ENCODE data around the gene TAF4.
"Not testable (repeated sequence)": the region's sequence is repeated elsewhere in the genome, so short reads cannot be mapped to it uniquely, and the experiment has no call there.

TAF4 gene

GRCh38 chr20:61979701-61980635 is 85.7 kb downstream of the TAF4 start:
- no peak for DNase-seq (ENCODE audit: low spot score)

DNA sequence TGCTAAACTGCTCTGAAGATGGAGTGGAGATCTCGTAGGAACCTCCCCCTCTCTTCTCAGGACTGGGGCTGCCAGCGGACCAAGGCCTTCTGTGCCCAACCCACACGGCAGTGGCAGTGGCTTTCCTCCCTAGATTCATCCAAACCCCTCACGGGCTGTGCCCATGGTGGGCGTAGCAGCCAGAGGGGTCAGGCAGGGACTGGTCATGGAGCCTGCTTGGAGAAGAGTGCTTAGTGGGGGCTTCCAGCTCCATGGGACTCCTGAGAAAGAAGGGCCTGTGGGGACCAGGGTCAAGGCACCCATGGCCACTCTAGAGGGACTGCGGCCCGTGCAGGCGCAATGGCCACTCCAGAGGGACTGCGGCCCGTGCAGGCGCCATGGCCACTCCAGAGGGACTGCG is 86.6 kb downstream of the TAF4 start:
- no peak for DNase-seq (ENCODE audit: low spot score)

- no peak for DNase-seq (ENCODE audit: low spot score)
Observed at GRCh38 chr20:61978491-61978890, 87.2 kb downstream of the TAF4 start.

GRCh38 chr20:61977419-61977786 is 88.3 kb downstream of the TAF4 start:
- DNase-seq (ENCODE audit: low spot score): peak; percentile 8

DNA sequence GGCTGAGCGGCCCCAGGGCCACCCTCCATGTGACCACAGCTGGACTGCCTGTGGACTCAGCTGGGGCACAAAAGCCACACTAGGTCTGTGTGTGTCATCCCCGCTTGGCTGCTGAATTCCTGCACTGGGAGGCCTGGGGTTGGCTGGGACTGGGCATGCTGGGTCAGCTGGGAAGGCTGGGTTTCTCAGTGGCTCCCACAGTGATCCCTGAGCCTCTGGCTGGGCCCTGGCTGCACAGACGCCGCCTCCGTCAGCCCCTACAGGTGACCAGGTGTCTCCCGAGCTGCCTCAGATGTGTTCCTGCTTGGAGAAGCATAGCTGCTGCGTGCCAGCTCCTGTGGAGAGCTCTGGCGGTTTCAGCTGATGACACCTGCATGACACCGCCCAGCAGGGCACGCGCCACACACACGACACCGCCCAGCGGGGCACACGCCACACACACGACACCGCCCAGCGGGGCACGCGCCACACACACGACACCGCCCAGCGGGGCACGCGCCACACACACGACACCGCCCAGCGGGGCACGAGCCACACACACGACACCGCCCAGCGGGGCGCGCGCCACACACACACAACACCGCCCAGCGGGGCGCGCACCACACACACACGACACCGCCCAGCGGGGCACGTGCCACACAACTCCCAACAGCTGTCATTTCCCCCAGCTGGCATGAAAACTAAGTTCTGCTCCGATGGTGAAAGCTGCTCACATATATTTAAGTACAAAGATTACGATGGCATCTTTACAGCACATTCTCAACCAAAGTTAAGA is 88.8 kb downstream of the TAF4 start:
- DNase-seq (ENCODE audit: low spot score): peak; percentile 9

DNA sequence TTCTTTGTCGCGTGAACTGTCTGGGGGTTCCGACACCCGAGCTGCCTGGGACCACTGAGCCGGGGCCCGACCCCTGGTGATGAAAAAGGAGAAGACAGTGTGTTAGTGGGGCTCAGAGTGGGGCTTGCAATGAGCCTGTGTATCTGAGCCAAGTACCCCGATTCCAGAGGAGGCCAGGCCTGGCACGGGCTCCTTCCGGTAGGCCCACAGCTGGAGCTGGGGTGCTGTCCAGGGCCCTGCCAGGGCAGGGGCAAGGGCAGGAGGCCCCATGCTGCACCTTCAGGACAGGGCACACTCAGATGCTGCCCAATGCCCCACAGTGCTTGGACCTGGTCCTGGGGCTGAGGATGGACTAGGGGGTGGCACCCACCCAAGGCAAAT is 89.4 kb downstream of the TAF4 start:
- DNase-seq (ENCODE audit: low spot score): no peak

DNA sequence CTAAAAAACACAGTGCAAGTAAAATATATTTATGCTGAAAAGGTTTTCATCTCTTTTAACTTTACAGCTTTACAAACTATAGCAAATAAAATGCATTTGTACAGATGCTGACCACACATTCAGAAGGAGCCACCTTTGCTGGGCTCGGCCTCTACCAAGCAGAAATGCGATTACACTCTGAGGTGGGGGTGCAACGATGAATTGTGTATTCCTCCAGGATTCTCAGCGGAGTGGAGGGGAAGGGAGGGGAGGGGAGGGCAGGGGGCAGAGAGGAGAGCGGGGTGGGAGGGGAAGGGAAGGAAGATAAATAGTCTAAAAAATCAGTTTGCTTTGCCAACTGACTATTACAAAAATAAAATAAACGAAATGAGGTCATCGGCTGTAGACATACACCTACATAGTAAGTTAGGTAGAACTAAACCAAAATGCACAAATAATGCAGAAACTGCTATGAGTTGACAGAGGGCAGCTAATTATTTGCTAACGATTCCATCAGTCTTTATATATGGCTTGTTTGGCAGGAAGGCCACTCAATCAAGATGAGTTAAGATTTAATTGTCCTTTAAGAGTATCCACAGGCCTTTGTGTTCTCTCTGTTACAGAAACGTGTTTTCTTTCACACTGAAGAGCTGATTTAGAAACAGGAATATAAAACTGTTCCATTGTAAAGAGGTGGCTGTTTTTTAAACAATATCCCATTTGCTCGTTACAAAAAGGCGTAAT is 90.1 kb downstream of the TAF4 start:
- no peak for DNase-seq (ENCODE audit: low spot score)

DNA sequence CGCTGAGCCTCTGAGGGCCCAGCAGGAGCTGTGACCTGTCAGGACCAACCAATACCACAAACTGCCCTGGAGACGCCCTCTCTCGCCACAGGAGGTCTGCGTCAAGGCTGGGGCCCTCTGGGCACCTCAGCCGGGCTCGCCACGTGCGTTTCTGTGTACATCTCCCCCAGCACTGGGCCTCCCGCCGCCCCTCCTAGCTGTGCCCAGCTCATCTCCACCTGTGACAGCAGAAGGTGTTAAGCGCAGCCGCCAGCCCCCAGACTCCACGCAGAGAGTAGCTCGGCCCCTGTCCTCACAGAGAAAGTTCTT is 91.4 kb downstream of the TAF4 start:
- DNase-seq (ENCODE audit: low spot score): no peak

- no peak for DNase-seq (ENCODE audit: low spot score)
Observed at GRCh38 chr20:61973515-61974356, 91.9 kb downstream of the TAF4 start.

DNA sequence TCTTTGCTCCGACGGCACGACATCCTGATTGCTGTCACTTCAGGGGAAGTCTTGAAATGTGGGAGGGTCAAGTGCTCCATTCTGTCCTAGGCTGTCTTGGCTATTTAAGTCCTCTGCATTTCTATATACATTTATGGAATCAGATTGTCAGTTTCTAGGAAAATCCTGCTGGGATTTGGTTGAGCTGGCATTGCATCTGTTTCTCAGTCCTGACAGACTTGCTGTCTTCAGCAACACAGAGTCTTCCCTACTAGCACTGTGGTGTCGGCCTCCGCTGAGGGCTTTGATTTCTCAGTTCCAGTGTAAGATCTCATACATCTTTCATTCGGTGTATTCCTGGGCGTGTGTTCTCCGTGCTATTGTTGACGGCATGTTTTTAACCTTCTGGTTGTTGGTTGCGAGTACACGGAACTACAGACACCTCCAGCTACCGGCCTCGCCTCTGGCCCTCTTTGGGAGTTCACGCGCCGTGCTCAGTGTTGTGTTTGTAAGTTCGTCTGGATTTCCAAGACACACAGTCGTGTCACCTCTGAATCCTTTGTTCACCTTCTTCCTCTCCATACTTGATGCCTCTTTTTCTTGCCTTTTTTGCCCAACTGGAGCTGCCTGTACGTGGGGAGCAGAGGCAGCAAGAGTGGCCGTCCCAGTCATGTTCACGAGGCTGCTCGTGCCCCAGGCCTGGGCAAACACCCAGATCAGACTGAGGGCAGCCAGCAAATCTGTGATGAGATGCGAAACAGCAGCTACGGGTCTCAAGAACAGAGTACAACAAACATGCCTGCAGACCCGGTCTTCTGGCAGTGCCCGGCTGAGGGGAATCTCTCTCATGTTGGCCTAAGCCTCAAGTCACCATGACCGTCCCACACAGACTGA is 92.8 kb downstream of the TAF4 start:
- no peak for DNase-seq (ENCODE audit: low spot score)

DNA sequence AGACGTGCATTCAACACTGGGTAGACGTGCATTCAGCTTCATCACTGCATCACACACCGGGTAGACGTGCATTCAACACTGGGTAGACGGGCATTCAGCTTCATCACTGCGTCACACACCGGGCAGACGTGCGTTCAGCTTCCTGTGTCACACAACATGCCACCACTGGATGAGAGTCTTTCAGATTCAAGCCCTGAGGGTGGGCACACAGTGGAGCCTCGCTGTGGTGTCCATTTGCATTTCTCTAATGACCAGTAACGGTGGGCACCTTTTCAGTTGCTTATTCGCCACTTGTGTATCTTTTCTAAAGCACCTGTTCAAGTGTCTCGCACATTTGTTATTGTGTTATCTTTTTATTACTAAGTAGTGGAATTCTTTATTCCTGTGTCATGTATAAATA is 94.1 kb downstream of the TAF4 start:
- DNase-seq (ENCODE audit: low spot score): not testable (repeated sequence)

DNA sequence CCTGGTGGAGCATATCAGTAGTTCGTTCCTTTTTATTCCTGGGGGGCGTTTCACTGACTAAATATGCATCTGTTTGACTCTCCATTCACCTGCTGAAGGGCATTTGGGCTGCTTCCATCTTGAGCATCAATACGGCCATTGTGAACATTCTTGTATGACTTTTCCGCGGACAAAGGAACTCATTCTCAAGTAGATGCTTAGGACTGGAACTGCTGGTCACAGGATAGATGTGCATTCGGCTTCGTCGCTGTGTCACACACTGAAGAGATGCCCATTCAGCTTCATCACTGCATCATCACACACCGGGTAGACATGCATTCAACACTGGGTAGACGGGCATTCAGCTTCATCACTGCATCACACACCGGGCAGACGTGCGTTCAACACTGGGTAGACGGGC is 95.3 kb downstream of the TAF4 start:
- no peak for DNase-seq (ENCODE audit: low spot score)

GRCh38 chr20:61969806-61970205 is 95.9 kb downstream of the TAF4 start:
- no peak for DNase-seq (ENCODE audit: low spot score)

- no peak for DNase-seq (ENCODE audit: low spot score)
Observed at GRCh38 chr20:61968932-61969331, 96.7 kb downstream of the TAF4 start.

DNA sequence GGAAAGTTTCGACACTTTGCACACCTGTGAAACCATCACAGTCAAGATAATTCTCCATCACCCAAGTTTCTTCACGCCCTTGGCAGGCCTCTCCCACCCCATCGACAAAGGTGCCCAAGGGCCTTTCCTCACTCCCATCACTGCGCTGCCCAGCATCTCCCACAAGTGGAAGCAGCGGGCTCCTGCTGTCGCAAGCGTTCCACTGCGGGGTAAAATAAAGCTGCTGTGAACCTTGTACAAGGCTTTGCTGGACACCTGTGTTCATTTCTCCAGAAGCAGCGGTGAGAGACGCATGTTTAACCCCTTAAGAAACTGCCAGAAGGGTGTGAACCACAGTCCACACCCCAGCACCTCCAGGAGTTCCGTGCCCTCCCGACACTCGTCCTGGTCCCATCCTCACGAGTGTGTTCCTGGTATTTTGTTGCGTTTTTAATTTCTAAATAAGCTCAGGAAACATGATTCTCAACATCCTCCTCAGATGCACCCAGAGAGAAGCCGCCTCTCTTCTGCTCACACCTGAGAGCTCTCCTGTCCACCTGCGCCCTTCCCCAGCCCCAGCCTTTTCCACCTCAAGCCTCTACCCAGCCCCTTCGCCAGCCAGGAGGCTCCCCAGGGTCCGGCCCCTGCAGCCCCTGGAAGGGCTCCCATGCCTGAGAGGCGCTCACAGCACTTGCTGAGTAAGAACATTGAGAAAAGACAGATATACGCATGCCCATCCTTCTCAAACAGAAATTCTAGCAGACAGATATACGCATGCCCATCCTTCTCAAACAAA is 97.5 kb downstream of the TAF4 start:
- no peak for DNase-seq (ENCODE audit: low spot score)

GRCh38 chr20:61967300-61967699 is 98.4 kb downstream of the TAF4 start:
- no peak for DNase-seq (ENCODE audit: low spot score)

DNA sequence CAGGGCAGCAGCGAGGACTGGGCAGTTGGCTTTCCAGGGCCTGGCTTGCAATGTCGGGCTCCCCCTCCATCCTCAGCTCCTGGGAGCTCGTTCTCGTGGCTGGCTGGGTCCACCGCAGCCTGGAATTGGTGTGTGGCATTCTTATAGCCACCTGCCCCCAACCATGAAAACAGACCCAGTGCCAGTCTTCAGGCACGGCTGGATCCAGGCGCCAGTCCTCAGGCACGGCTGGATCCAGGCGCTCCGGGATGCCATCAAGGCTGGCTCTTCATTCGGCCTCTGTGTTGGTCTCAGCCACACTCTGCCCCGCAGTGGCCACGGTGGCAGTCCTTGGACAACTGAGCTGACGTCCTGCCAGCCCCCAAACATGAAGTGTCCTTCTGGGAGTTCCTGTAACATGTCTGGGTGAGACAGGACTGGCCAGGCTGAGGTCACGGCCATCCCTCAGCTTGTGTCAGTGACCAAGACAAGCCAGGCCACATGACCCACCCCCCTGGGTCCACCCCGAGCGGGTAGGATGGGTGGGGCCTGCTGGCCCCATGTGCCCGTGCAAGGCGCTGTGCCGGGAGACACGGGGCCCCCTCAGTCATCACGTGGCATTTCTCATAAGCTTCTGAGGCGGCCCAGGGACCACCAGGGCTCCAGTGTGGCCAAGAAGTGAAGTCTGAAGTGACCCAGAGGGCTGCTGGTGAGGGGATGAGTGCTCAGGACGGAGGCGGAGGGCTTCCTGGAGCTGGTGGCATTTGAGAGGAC is 99.0 kb downstream of the TAF4 start:
- DNase-seq (ENCODE audit: low spot score): no peak

DNA sequence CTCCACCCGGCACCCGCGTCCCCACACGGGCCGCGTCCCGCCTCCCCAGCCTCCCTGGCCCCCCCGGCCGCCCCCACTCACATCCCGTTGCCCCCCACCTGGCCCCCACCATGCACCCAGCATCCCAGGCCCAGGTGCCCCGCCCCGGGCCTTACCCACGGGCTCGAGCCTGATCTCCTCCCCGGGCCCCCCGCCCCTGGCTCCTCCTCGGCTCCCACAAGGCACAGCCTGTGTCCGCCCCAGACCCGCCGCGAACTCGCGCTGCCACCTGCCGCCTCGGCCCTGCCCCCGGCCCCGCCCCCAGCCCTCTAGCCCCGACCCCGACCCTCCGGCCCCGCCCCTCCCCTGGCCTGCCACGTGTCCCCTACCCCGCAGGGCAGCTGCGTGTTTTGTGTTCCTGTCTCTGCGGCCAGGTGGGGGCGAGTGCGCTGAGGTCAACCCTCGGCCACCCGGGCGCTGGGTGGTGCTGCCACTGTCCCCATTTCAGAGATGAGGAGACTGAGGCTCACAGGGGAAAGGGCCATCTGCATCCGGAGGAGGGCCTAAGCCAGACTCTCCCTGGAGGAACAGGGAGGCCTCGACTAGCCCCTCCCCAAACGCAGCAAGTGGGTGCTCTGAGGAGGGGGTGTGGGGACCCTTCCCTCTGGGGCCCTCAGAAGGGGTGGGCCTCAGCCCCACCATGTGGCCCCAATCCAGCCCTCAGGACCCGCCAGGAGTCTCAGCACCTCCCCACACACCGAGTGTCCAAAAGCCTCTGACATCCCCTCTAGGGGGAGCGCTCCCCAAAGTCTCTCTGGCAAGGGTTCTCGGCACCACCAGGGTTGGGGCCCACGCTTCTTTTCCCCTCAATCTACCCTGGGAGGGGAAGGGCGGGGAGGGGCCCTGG is 99.8 kb downstream of the TAF4 start:
- DNase-seq (ENCODE audit: low spot score): no peak
